ENCODE results near the gene PRKAG3.
"Not testable (repeated sequence)": the region's sequence is repeated elsewhere in the genome, so short reads cannot be mapped to it uniquely, and the experiment has no call there.

PRKAG3 gene

DNA sequence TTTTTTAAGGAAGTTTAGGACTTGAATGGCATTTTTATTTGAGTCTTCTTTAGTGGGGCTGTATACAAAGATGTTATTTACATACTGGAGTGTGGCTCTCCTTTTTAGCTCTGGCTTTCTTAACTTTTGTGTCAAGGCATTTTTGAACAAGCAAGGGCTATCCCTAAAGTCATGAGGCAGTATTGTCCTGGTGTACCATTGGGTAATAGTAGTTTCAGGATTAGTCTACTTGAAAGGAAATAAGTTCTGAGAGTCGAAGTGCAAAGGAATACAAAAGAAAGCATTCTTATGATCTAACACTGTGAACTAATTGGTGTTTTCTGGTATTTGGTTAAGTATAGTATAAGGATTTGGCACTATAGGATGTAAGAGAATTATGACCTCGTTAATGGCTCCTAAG is 51.6 kb downstream of the PRKAG3 start:
- no peak for DNase-seq

DNA sequence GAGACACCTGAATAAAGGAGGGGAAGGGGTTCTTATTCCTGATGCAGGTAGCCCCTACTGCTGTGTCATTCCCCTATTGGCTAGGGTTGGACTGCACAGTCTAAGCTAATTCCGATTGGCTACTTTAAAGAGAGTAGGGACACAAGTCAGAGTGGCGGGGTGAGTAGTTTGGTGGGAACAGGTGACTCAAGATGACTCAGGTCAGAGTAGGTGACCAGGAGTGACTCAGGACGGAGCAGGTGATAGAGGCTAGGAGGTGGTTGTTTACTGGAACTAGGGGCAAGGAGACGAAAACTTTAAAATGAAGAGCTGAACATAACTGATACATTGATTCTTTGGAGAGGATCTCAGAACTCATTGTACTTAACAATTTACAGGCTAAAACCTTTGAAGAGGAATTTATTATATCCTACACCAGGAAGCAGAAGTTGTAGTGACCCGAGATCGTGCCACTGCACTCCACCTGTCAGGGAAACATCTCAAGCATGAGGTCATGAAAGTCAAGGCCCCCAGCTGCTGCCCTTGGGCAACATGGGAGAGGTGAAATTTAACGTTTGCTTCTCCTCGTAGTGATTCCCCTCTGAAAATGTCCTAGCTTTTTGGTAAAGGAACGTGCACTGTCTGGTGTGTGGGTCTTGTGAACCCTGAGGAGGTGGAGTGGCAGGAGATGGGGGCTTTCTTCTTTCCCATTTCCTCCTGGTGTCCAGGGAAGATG is 54.2 kb downstream of the PRKAG3 start:
- DNase-seq, result no peak

DNA sequence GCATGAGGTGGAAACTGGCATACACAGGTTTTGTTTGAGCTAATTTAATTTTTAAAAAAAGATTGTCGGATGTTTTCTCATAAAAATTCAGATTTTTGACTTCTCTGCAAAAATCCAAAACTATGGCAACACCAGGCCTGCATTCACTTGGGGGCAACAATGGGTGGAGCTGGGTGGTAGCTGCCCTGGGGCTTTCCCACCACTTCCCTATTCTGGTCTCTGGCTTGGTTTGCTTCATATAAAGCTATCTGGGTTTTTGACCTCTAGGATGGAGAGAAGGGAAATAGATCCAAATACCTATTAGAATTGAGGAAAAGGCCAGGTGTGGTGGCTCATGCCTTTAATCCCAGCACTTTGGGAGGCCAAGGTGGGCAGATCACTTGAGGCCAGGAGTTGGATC is 55.1 kb downstream of the PRKAG3 start:
- no peak for DNase-seq

DNA sequence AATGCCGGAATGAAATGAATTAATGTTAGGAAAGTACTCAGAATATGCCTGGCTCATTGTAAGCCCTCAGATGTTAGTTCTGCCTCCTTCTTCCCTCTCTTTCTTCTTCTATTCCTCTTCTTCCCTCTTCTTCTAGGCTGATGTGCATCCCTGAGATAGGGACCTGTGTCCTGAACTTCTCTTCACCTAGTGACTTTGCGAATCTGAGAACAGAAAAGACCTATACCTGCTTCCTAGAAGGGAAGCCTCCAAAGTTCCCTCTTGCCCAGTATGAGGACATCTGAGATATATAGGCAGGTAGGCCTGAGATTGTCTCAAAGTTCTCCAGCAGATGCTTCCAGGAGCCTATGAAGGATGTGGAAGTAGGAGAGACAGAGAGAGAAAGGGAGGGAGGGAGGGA is 57.7 kb downstream of the PRKAG3 start:
- no peak for DNase-seq

DNA sequence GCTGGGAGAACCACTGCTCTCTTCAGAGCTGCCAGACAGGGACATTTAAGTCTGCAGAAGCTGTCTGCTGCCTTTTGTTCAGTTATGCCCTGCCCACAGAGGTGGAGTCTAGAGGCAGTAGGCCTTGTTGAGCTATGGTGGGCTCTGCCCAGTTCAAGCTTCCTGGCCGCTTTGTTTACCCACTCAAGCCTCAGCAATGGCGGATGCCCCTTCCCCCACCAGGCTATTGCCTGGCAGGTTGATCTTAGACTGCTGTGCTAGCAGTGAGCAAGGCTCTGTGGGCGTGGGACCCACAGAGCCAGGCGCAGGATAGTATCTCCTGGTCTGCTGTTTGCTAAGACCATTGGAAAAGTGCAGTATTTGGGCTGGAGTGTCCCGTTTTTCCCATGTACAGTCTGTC is 58.8 kb downstream of the PRKAG3 start:
- not testable (repeated sequence) for DNase-seq
